K562 (cell line): ENCODE measurements around the gene MYOZ1. TPM values are rescaled to one million over a fixed set of nuclear protein-coding genes. Genes with fewer than 3 reads are reported as not detected.

Experiments
- CHD4 ChIP-seq: fragments of 200-600 bp; sonication (generic); IDR thresholded peaks from 3 replicates; pipeline ENCODE4 v1.6.1; 2012; ENCODE audit warnings: low read depth, mild to moderate bottlenecking, mixed read lengths, low read length, inconsistent platforms; ENCODE audit not compliant: insufficient read depth, insufficient replicate concordance, poor library complexity, severe bottlenecking
- CXXC5 ChIP-seq: fragments of 250-450 bp; sonication (Bioruptor Pico); IDR thresholded peaks from 2 replicates; pipeline ENCODE4 v1.8.0; 2022; ENCODE audit warnings: inconsistent platforms, mild to moderate bottlenecking, moderate library complexity
- IRF2 ChIP-seq: sonication (generic); formaldehyde crosslinking; IDR thresholded peaks from 2 replicates; pipeline ENCODE4 v1.8.1; 2022; ENCODE audit warnings: mild to moderate bottlenecking, missing genetic modification reagents
- JUNB ChIP-seq: fragments of 450-650 bp; formaldehyde crosslinking; conservative IDR thresholded peaks from 2 replicates; pipeline ENCODE4 v1.4.0; 2020; ENCODE audit warnings: mild to moderate bottlenecking
- NEUROD1 ChIP-seq: fragments of 150-350 bp; IDR thresholded peaks from 2 replicates; pipeline ENCODE4 v1.6.1; 2014; ENCODE audit warnings: borderline replicate concordance, low read length, low read depth; ENCODE audit not compliant: partially characterized antibody
- NFE2 ChIP-seq: IDR thresholded peaks from 2 replicates; pipeline ENCODE4 v1.6.1; 2014; ENCODE audit warnings: antibody characterized with exemption, low read depth
- NR4A1 ChIP-seq, 2 experiments: fragments of 250-450 bp in 1 of 2; fragments of 450-650 bp in 1 of 2; sonication (Bioruptor Pico) in 1 of 2; IDR thresholded peaks; 2 replicates each; pipeline versions ENCODE4 v1.4.0 to v1.6.1; 2016 to 2020; ENCODE audit warnings: mild to moderate bottlenecking in 2 of 2, missing compliant biosample characterization in 1 of 2, missing genetic modification characterization in 1 of 2, moderate library complexity in 1 of 2
- RBBP5 ChIP-seq: fragments of 200-600 bp; sonication (generic); IDR thresholded peaks from 2 replicates; pipeline ENCODE4 v1.6.1; 2012; ENCODE audit warnings: borderline replicate concordance, mild to moderate bottlenecking, low read length, control low read depth, inconsistent platforms; ENCODE audit not compliant: insufficient read depth, poor library complexity, severe bottlenecking
- TCF3 ChIP-seq: sonication (generic); formaldehyde crosslinking; IDR thresholded peaks from 2 replicates; pipeline ENCODE4 v1.4.0; 2020; ENCODE audit warnings: mild to moderate bottlenecking, missing genetic modification reagents
- TFE3 ChIP-seq: fragments of 450-650 bp; formaldehyde crosslinking; IDR thresholded peaks from 2 replicates; pipeline ENCODE4 v1.4.0; 2020; ENCODE audit warnings: mild to moderate bottlenecking, mixed read lengths
- ZBTB1 ChIP-seq: sonication (generic); formaldehyde crosslinking; IDR thresholded peaks from 2 replicates; pipeline ENCODE4 v1.8.1; 2023; ENCODE audit warnings: missing genetic modification reagents, low read depth, mild to moderate bottlenecking, borderline replicate concordance
- polyA plus RNA-seq, 8 experiments: library from polyadenylated mRNA; depleted of rRNA in 4 of 8; stranded (reverse) in 5 of 8; unstranded in 3 of 8; fragments of >200 nt; fragmentation: Nextera tagmentation in 2 of 8; fragmentation: Illumina TruSeq in 1 of 8; extraction: Ambion mirVana in 2 of 8; extraction: Trizol in 1 of 8; gene quantifications; 2 replicates each; pipeline versions ENCODE4 v1.2.1 to v1.2.3, GENCODE V29; 2011 to 2014; ENCODE audit warnings: inconsistent platforms in 1 of 8, missing spikeins in 1 of 8
- total RNA-seq, 7 experiments: library from RNA; depleted of rRNA in 6 of 7; stranded (reverse); fragments of >200 nt in 6 of 7; fragmentation: Illumina TruSeq in 2 of 7; extraction: Trizol in 2 of 7; gene quantifications; 2 replicates each; pipeline versions ENCODE4 v1.2.1 to v1.2.3, GENCODE V29; 2011 to 2021; ENCODE audit warnings: low replicate concordance in 1 of 7
- TF ChIP-seq, protein P1 (sequence below): fragments of 450-650 bp; IDR thresholded peaks from 2 replicates; pipeline ENCODE4 v1.6.1; 2018; ENCODE audit not compliant: partially characterized antibody
- TF ChIP-seq, protein P2 (sequence below): IDR thresholded peaks from 2 replicates; pipeline ENCODE4 v1.6.1; 2014; ENCODE audit warnings: antibody characterized with exemption
- TF ChIP-seq, protein P3 (sequence below): fragments of 450-650 bp; formaldehyde crosslinking; IDR thresholded peaks from 2 replicates; pipeline ENCODE4 v1.4.0; 2022; ENCODE audit warnings: missing genetic modification characterization

The MYOZ1 gene
- total and polyA plus RNA-seq, 9 of the 15 experiments (the other 6 are each of a cell fraction or from before 2014, with no cell fraction given), result 0.03 to 0.18 (median 0.07) TPM; not detected in 5

DNA sequence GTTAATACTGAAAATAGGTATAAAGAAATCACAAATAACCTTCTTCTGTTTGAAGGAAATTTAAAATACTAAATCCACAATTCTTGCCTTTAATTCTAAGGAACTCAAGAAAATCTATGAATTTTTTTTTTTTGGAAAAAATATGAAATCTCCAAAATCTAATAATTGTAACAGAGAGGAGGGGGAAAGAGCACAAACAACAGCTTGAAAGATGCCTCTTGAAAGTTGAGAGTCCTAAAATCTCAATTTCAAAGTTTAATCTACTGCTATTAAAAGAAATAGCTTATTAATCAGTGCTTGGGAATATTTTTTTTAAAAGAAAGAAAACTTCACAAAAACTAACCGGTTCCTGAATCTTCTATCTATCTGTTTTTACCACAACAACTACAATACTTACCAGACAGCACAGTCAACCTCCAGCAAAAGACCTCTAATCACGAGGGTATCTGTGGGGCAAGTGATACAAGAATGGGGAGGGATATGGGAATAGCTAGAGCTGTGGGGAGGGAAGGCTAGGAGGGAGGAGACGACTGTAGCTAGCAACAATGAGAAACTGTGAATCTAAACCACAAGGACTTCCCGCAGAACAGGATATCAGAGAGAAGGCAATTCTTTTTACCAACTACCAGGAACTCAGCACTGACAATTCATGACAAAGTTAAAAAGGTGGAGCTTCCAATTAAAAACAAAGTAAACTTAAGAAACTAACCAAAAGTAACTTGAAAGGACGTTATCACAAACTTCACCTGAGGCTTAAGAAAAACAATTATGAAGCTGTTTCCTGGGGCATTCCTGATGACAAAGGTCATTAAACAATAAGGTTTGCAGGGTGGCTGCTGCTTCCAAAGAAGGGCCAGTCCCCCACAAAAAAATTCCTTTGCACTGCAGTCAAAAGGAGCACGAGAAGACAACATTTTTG lies 50.1 kb downstream of the MYOZ1 start, which contains the start of gene USP54 (continued):
- TF ChIP-seq IRF2 (CRISPR knock-in tag) (no peak), NEUROD1 (no peak), NFE2 (peak; percentile 12; the same call in 1 of the 2 replicates), CHD4 (no peak), JUNB (CRISPR knock-in tag) (0 out of 2 replicates have a peak, but pooled peaks have one; percentile 39), CXXC5 (CRISPR knock-in tag) (0 out of 2 replicates have a peak, but pooled peaks have one; percentile 6), TFE3 (CRISPR knock-in tag) (peak; percentile 49; the same call in 1 of the 2 replicates), RBBP5 (peak; percentile 41), TCF3 (no peak), NR4A1 (CRISPR knock-in tag; IDR thresholded peaks at IDR 0.05) (no peak), NR4A1 (tag; IDR thresholded peaks at IDR 0.05) (no peak), ZBTB1 (no peak)
- TF ChIP-seq, protein P1, sequence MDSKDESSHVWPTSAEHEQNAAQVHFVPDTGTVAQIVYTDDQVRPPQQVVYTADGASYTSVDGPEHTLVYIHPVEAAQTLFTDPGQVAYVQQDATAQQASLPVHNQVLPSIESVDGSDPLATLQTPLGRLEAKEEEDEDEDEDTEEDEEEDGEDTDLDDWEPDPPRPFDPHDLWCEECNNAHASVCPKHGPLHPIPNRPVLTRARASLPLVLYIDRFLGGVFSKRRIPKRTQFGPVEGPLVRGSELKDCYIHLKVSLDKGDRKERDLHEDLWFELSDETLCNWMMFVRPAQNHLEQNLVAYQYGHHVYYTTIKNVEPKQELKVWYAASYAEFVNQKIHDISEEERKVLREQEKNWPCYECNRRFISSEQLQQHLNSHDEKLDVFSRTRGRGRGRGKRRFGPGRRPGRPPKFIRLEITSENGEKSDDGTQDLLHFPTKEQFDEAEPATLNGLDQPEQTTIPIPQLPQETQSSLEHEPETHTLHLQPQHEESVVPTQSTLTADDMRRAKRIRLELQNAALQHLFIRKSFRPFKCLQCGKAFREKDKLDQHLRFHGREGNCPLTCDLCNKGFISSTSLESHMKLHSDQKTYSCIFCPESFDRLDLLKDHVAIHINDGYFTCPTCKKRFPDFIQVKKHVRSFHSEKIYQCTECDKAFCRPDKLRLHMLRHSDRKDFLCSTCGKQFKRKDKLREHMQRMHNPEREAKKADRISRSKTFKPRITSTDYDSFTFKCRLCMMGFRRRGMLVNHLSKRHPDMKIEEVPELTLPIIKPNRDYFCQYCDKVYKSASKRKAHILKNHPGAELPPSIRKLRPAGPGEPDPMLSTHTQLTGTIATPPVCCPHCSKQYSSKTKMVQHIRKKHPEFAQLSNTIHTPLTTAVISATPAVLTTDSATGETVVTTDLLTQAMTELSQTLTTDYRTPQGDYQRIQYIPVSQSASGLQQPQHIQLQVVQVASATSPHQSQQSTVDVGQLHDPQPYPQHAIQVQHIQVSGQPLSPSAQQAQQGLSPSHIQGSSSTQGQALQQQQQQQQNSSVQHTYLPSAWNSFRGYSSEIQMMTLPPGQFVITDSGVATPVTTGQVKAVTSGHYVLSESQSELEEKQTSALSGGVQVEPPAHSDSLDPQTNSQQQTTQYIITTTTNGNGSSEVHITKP, result no peak
- TF ChIP-seq, protein P2, sequence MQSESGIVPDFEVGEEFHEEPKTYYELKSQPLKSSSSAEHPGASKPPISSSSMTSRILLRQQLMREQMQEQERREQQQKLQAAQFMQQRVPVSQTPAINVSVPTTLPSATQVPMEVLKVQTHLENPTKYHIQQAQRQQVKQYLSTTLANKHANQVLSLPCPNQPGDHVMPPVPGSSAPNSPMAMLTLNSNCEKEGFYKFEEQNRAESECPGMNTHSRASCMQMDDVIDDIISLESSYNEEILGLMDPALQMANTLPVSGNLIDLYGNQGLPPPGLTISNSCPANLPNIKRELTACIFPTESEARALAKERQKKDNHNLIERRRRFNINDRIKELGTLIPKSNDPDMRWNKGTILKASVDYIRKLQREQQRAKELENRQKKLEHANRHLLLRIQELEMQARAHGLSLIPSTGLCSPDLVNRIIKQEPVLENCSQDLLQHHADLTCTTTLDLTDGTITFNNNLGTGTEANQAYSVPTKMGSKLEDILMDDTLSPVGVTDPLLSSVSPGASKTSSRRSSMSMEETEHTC, result peak; percentile 78
- TF ChIP-seq, protein P3, sequence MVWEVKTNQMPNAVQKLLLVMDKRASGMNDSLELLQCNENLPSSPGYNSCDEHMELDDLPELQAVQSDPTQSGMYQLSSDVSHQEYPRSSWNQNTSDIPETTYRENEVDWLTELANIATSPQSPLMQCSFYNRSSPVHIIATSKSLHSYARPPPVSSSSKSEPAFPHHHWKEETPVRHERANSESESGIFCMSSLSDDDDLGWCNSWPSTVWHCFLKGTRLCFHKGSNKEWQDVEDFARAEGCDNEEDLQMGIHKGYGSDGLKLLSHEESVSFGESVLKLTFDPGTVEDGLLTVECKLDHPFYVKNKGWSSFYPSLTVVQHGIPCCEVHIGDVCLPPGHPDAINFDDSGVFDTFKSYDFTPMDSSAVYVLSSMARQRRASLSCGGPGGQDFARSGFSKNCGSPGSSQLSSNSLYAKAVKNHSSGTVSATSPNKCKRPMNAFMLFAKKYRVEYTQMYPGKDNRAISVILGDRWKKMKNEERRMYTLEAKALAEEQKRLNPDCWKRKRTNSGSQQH (CRISPR knock-in tag), result peak; percentile 55; the same call in 1 of the 2 replicates
